HG03442 (cell line): ENCODE results near the gene GALNT17.

Source experiments
- ATAC-seq: cut with Tn5 transposase; IDR thresholded peaks from one replicate; pipeline ENCODE4 v1.9.1; 2021; ENCODE audit warnings: mild to moderate bottlenecking, moderate library complexity; ENCODE audit not compliant: unreplicated experiment

Gene GALNT17

GRCh38 chr7:71377469-71377868 lies 245.5 kb downstream of the GALNT17 start:
- ATAC-seq: no peak

- ATAC-seq: no peak
Measured at GRCh38 chr7:71384094-71384493, 252.2 kb downstream of the GALNT17 start.

- no peak for ATAC-seq
Measured at GRCh38 chr7:71385330-71385729, 253.4 kb downstream of the GALNT17 start.

GRCh38 chr7:71386152-71386785 lies 254.3 kb downstream of the GALNT17 start:
- no peak for ATAC-seq

- no peak for ATAC-seq
Measured at GRCh38 chr7:71388181-71388580, 256.2 kb downstream of the GALNT17 start.

GRCh38 chr7:71389976-71390375 lies 258.0 kb downstream of the GALNT17 start:
- no peak for ATAC-seq

- ATAC-seq: no peak
Measured at GRCh38 chr7:71393661-71394060, 261.7 kb downstream of the GALNT17 start.

- no peak for ATAC-seq
Measured at GRCh38 chr7:71402684-71403083, 270.7 kb downstream of the GALNT17 start.

- ATAC-seq: no peak
Measured at GRCh38 chr7:71403202-71403946, 271.4 kb downstream of the GALNT17 start.

- ATAC-seq: no peak
Measured at GRCh38 chr7:71404726-71405345, 272.9 kb downstream of the GALNT17 start.

- ATAC-seq: no peak
Measured at GRCh38 chr7:71408271-71408670, 276.3 kb downstream of the GALNT17 start.

GRCh38 chr7:71409550-71410157 lies 277.7 kb downstream of the GALNT17 start:
- ATAC-seq: no peak

- ATAC-seq: no peak
Measured at GRCh38 chr7:71411475-71411874, 279.5 kb downstream of the GALNT17 start.

- no peak for ATAC-seq
Measured at GRCh38 chr7:71414490-71414889, 282.5 kb downstream of the GALNT17 start.

- ATAC-seq: no peak
Measured at GRCh38 chr7:71419546-71420337, 287.8 kb downstream of the GALNT17 start.

- no peak for ATAC-seq
Measured at GRCh38 chr7:71422104-71422503, 290.2 kb downstream of the GALNT17 start.

GRCh38 chr7:71424166-71425035 lies 292.5 kb downstream of the GALNT17 start:
- ATAC-seq: no peak

- no peak for ATAC-seq
Measured at GRCh38 chr7:71429083-71429482, 297.1 kb downstream of the GALNT17 start.

GRCh38 chr7:71430246-71430645 lies 298.3 kb downstream of the GALNT17 start:
- ATAC-seq: no peak

- ATAC-seq: no peak
Measured at GRCh38 chr7:71439321-71439720, 307.4 kb downstream of the GALNT17 start.
